Hair follicular keratinocyte (primary cell): ENCODE measurements around the gene ZC3H15. TPM values are rescaled to one million over a fixed set of nuclear protein-coding genes. Genes with fewer than 3 reads are reported as not detected.

ENCODE experiments used
- total RNA-seq: library from RNA; depleted of rRNA; stranded (reverse); fragments of >200 nt; gene quantifications from 2 replicates; pipeline ENCODE4 v1.2.3, GENCODE V29; 2015

Gene ZC3H15
- total RNA-seq, result 66.2 and 74.8 TPM in 2 replicates

DNA sequence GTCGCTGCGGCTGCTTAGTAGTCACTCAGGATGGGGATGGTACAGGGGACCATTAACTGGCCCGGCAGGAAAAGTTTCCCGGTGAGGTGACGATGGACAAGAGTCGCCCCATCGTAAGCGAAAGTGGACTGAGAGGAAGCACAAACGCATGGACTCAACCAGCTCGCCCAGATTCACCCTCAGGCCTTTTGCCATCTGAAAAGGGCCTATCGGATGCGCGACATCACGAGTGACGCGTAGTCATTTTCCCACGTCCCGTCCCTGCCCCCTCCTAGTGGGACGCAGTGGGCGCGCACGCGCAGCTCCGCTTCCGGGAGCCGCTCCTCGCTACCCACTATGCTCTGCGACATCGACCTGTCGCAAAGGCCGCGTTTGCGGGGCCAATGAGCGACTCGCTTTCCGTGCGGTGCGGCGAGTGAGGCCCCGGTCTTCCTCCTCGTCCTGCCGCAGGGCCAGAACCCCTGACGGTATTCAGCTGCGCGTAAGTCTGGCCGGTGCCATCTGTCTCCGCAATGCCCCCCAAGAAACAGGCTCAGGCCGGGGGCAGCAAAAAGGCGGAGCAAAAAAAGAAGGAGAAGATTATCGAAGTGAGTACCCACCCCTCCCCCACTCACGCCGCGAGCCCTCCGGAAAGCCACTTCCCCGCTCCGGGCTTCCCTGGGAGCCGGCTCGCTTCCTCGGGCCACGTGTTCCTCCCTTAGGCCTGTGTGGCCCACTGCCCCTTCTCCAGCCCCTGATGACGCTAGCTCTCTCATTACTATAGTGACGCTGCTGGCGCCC, at the start of gene ZC3H15:
Gene ZC3H15 (plus strand): TSS at position 390 of the 780 bp plus-strand sequence. CDS start 123 bp downstream, at position 513.

Other genes with a start within 250 kb of the ZC3H15 start
- gene ITGAV, start 103.8 kb downstream of the ZC3H15 start, total RNA-seq, result 67.3 and 123 TPM in 2 replicates
- 3.5 and 4.6 TPM in 2 replicates for gene FAM171B, start 207.8 kb downstream of the ZC3H15 start, total RNA-seq